NCI-H226 (cell line): ENCODE results near the gene SPARC.

Source experiments
- DNase-seq: peaks from one replicate; pipeline ENCODE4 v3.0.0-alpha.2; 2015

SPARC gene

DNA sequence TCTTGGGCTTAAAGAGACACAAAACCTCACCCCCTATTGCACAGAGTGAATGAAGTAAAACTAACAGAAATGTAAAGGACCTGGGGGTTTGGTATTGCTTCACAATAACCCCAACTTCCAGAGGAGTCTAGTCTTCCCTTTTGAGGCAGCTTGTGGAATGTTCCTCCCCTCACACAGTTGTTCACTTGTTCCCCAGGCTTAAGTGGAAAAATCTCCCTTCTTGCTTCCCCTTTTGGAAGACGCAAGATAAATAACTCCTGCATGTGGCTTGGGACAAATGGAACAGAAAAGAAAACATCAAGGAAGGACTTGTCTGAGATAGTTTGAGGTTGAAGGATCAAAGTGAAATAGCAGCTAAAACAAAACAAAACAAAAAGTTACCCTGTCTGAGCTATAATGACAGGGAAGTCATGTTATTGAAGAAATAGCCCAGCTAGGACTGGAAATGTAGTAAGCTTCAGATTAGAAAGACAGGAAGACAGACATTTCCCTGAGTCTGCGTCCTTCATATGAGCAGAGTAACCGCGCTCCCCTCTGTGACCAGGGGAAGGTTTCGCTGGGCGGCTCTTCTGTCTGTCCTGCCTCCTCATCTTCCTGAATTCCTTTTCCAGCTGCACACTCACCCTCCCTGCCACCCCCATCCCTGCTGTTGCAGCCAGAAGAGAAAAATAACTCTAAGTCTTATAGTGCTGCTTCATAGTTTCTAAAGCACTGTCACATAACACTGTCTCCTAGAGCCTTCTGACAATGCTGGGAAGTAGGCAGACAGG, 8.8 kb downstream of the SPARC start:
- no peak for DNase-seq

DNA sequence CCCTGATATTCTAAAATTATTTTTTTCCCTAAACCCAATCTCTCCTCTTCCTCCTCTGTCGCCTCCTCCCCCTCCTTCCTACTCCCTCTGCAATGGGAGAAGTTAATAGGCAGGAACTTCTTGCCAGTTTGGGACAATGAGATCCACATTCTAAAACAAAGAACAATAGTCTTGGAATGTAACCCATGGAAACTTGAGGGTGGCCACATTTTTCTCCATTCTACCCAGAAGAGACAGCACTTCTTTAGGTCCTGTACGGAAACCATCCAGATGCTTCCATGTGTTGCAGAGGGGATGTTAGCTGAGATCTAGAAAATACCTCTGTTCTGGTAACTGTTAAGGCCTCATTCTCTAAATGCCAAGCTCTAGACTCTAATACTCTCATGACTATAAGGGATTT, 10.0 kb downstream of the SPARC start:
- DNase-seq, result no peak

DNA sequence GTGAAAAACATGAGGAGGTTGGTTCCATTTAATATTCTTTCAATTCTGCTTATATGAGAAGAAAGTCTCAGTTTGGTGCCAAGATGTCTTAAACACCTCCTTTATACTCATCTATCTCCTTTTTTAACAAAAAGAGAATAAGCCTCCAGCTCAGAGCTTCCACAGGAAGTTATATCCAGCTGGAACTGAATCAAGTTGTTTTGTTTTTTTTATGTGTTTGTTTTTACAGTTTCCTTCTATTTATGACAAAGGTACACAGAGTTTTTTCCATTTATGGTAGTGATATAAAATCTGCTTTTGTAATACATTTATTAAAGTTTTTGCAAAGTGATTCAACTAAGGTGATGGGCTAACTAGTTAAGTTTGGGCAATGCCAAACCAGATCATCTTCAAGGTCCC, 10.4 kb downstream of the SPARC start:
- no peak for DNase-seq

DNA sequence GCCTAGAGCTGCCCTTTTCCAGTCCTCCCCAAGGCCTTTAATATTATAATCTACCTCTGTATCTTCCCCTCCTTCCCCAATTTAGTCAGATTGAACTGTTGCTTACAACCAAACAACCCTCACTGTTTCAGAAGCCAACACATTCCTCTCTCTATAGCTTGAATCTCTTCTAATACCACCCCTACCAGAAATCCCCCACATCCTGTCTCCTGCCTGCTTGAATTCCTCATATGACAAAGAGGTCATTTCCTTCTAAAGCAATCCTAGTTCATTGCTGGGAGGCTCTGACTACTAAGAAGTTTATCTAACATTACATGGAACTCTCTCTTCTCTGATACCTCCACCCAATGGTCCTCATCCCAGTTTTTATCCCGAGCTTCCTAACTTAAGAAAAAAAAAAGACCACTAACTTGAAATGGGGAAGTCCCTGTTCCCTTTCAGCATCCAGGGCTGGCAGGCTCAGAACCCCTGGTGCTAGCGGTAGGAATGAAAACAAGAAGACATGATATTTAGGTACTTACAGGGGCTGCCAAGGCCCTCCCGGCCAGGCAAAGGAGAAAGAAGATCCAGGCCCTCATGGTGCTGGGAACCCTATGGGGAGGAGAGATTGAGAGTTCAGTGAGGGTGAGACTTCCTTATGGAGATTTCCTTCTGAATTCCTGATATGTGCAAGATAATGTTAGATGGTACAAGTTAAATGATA, 11.0 kb downstream of the SPARC start:
- peak; percentile 77 for DNase-seq

DNA sequence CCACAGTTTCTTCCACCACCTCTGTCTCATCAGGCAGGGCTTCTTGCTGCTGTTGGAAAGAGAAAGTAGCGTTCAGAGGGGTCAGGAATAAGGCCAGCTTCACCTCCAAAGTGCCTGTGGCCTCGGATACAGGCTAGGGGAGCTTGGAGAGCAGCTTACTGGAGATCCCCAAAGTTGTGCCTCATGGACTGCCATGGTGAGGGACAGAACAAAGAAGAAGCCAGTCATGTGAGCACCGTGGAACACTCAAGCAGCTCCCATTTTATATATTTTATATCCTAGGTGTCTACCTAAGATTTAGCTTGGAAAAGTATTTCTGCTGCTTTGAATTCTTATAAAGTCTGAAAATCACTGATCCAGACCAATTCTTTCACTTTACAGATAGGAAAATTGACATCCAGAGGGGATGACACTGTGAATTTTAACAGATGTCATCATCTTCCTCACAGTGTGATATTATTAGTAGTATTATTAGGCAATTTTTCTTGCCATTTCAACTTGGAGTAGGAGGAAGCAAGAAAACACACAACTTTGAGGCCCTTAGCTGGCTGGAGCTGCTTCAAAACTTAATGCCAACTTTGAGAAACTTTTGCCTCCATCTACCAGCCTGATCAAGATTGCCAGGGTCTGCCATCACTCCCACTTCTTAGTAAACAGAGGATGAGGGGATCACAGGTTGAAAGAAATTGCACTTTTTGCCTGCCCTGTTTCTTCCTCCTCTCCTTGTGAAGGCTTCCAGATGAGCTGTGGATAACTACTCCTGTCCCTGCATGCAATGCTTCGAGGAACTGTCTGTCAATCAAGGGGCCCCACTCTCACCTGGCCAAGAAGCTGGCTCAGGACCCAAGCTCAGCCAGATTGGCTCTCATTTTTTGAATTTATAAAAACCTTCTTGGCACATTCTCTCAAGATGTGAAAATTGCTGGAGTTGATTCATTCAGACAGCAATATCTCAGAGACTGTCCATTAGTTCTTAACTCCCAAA, 11.8 kb downstream of the SPARC start:
- no peak for DNase-seq

DNA sequence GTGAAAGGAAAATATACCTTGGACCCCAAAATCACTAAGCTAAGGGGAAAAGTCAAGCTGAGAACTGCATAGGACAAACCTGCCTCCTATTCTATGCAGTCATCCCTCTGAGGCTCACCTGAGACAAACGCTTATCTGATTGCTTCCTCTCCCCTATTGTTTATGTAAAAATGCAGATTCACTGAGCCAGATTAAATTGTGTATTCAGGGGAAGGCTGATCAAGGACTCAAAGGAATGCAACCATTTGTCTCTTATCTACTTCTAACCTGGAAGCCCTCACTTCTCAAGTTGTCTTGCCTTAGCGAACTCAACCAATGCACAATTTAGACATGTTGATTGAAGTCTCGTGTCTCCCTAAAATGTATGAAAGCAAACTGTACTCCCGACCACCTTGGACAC, 13.3 kb downstream of the SPARC start:
- DNase-seq, result no peak

DNA sequence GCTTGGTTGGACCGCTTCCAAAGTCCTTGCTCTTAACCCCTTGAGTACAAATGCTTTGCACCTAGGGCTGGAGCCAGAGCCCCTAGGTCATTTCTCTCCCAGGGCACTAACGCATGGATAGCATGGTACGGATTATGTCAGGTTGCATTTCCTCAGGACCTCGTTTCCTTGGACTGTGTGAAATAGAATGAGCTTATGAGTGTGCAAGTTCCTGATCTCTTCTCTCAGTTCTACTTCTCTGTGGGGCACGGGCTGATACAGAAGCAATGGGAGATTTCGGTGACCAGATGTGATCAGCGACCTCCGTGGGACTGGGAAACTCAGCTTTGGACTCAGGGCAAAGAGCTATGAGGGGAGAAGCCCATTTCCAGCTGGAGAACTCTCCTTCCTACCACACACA, 14.2 kb downstream of the SPARC start:
- DNase-seq, result no peak

DNA sequence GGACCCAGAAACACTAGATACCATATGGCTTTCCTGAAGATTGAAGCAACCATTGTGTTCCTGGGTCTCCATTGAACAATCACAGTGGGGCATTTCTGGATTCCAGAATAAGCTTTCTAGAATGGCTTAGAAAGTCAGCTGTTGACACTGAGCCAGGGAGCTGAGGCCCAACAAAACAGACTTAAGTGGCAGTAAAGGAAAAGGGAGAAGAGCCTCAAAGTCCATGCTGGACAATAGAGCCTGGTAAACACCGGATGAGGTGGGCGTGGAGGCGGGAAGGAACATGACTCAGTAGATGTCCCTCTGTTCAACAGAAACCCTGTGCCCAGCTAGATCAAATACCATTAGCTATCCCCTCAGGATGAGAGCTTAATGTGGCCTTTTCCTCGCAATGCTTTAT, 14.8 kb downstream of the SPARC start:
- no peak for DNase-seq

DNA sequence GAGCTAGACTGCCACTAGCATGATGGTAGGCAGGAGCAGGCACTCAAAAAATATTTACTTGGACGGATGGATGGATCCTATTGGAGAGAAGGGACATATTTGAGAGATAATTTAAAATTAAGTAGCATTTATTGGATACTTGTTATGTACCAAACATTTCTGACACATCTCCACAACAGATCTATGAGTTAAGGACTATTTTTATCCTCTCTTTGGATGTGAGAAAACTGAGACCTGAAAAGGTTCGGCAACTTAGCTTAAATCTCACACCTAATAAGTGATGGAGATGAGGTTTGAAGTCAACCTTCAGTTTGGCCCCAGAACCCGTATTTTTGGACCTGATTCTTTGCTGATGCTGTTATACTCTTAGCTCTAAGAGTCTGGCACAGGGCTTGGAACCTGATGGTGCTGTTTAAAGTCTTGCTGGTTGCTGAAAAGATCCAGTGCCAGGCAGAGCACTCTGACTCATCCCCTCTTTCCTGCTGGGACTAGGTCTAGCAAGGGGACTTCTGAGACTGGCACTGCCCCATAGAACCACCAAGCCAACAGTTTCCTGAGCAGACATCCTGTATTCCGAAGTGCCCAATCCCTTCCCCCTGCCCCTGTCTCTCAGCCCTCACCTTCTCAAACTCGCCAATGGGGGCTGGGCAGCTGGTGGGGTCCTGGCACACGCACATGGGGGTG, 15.6 kb downstream of the SPARC start:
- DNase-seq, result peak; percentile 58

DNA sequence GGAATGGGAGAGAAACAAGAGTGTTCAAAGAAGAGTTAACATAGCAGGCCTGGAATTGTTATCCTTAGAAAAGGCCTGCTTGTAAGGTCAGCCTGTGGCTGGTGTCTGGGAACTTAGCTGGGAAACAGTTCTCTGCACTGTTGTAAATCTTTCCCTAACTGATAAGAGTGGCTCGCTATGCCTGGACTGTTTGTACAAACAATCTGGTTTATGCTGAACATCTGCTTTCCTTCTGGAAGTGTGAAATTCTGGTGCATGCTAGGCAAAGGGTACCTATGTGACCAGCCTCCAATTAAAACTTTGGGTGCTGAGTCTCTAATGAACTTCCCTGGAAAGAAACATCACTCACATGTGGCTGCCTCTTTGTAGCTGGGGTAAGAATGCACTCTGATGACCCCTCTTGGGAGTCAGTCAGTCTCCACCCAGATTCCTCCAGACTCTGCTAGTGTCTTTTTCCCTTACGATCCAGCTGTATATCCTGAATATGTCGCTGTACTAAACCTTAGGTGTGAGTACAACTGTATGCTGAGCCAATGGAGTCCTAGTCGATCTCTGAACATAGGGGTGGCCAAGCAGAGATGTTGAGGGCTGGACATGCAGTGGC, 16.5 kb downstream of the SPARC start:
- no peak for DNase-seq

DNA sequence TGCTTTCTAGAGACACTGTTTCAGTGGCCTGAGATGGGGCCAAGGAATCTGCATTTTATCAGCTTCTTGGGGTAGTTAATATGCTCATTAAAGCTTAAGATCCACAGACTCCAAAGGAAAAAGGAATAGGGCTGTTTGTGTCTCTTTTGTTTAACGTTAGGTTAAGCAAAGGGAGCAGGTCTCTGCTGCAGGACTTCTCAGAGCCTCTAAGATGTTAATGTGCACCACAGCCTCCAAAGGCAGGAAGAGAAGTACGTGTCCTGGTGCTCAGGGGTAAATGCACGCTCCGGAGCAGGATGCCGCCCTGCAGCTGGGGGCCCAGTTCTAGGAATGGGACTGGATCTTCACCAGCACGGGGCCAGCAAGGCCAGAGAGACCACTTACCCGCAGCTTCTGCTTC, 19.6 kb downstream of the SPARC start:
- no peak for DNase-seq

DNA sequence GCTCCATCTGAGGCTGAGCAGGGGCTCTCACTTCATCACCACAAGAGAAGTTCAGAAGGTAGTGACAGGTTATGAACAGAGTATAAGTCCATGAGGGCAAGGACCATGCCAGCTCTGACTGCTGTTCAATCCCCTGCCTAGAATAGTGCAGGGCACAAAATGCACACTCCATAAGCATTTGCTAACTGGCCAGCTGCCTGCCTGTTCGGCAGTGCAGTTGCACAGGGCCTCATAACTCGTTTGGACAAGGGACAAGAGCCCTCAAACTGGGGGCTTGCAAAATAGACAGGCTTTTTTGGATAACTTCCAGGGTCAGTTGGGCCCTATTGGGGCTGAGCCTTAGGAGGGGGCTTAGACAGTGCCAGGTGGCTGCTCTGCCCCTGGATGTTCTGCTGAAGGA, 21.1 kb downstream of the SPARC start:
- DNase-seq, result no peak

DNA sequence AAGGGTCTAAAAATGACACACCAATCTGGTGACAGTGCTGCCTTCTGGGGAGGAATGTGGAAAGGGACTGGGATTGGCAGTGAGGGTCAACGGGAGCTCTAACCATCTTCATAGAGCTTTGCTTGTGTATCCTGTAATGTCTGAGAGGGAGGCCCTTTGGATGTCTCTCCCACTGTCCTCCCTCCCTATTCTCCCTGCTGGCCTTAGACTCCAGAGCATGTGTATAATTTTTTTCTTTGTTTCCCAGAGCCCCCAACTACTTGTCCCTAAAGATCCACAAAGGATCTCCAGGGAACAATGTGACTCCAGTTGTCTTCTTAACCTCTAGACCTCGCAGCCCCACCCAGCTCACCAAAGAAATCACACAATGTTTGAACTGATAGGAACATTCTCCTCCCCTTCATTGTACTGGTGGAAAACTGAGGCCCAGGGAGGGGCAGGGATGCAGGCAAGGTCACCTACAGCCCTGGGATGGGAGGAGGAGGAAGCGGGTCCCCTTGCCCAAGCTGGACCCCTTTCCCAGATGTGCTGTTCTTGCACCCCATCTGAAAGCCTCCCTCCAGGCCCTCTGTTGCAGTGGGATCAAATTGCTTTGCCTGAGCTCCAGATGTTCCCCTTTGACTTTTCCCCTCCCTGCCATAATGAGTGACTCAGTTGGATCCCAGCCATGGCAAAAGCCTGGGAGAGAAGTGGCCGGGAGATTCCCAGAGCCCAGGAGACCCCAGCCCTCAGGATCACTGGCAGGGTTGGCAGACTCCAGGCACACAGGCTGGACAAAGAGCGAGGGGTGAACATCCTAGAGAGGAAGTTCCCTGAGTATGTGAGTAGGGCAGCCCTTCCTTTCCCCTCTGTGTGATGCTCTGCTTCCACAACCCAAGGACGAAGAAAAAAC, 21.8 kb downstream of the SPARC start:
- no peak for DNase-seq

DNA sequence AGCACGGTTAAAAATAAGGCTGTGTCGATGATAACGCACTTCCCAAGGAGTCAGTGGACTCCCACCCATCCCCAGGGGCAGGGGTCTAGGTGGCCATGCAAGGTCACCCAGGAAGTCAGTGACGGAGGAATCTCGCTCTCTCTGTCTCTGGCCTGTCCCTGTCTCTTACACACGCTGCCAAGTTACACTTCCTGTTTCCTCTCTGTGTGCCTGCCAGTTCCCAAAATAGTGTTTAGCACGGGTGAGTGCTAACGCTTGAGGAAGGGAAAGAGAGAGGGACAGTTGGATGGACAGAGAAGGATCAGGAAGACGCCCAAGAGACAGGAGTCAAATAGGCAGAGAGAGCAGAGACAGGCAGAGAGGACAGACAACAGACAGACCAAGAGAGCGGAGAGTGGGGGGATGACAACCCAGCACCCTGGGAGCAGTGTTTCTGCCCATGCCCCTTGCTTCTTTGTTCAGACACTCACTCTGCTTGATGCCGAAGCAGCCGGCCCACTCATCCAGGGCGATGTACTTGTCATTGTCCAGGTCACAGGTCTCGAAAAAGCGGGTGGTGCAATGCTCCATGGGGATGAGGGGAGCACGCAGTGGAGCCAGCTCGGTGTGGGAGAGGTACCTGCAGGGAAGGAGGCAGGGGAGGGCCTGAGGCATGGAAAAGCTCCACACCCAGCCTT, 23.0 kb downstream of the SPARC start:
- no peak for DNase-seq

DNA sequence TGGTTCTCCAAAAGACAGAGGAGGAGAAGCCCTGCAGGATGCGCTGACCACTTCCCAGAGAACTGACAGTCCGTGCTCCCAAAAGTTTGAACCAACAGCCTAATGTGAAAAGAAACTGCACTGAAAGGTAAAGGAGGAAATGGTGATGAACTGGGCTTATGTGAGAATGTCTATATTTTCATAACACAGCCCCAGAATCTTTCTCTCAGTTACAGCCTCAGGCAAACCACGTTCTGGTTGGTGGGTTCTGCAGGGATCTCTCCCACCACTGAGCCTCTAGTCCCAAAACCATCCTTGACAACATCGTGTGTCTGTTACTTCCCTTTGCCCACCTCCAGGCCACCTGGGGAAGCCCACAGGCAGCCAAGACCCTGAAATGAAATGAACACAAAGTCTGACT, 23.9 kb downstream of the SPARC start:
- no peak for DNase-seq

DNA sequence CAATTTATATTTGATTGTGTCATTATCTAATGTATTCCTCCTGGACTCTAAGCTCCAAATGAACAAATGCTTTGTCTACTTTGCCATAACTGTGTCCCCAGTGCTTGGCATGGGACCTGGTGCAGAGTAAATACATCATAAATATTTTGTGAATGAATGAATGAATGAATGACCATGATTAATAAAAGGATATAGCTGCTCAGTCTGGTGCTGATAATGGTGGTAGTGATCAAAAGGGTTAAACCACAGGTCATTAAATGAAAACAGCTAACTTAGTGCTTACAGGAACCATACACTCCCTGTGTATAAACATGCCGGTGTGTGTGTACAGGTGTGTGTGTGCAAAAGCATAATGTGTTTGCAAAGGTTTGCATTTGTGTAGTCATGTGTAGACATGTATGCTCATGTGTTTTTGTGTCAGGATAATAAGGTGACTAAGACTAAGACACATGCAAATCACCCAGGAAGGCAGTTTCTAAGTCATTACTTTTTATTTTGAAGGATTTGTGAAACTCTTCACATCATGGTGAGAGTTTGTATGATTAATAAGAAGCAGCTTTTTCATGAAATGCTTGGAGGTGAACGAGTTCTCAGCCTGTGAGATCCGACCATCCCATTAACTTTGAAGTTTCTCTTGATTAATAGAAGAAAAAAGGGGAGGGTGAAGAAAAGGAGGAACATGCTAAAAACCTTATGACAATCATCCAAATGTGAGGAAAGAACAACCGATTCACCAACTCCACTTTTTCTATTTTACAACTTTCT, 24.6 kb downstream of the SPARC start:
- no peak for DNase-seq

DNA sequence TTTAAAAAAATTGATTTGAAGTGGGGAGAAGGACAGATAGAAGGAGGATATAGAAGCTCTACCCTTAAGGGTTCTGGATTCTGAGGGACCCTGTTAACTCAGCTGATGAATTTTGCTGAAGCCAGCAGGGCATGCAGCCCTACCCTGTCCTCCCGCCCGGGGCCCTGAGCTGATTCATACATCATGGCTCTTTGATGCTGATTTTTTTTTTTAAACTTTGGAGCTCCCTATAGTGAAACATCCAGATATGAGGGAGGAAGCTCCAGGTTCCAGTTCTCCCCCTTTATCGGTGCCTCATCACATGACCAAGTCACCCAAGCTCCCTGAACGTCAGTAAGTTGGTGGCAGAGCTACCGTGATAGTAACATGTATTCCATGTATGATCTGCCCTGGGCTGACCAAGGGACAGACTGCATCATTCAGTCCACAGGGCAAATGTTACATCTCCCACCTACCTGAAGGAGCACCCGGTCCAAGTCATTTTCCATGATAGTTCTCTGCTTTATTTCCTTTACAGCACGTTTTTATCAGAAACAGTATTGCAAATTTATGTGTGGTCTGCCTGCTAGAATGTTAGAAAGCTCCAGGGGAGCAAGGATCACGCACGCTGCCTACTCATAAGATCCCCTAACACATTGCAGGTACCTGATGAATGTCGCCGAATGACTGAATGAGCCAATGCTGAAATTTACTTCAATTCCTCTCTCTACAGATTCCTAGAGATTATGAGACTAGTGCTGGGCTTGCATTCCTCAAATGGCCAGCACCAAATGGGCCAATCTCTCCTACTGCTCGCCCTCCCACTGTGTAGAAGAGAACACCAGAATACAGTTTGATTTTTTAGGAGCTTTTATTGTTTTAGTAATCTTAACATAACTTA, 25.9 kb downstream of the SPARC start:
- DNase-seq, result peak; percentile 75

DNA sequence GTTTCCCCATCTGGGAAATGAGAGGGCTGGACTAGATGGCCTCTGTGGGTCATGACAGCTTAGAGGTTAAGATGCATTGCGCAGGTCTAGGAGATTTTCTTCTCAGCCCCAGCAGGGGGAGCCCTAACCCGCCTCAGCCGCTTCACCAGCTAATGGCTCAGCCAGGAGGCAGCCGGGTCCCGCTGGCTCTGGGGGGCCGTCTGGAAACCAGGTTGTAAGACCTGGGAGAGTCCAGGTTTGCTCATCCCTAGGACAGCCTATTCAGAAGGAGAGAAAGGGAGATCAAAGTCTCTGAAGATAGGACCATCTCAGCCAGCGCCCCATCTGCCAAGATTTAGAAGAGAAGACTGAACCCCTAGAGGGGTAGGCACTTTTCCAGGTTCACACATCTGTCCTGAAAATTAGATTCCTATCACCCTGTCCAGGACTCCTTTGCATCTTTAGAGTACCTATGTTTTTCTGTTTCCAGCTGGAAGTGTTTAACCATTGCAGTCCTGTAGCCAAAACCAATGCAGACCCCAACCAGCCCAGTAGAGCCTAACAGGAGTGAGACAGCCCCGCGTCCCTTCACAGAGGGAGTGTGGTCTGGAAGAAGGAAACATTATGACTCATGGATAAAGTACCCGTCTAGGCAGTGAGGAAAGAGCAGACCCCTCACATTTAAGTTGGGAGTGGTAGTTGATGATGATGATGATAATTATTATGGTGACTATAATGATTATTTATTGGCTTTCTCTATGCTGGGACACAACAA, 27.5 kb downstream of the SPARC start:
- peak; percentile 69 for DNase-seq
